Sciatic nerve (tissue), 2 donors: ENCODE measurements around the gene HCK. TPM values are rescaled to one million over a fixed set of nuclear protein-coding genes. Genes with fewer than 3 reads are reported as not detected.
"Not testable (repeated sequence)": the region's sequence is repeated elsewhere in the genome, so short reads cannot be mapped to it uniquely, and the experiment has no call there.

ENCODE experiments used
- ATAC-seq: fragments of 200-7000 bp; cut with Tn5 transposase; one replicate; pipeline ENCODE4 v1.9.1; 2020; ENCODE audit warnings: mild to moderate bottlenecking, moderate library complexity
- DNase-seq: peaks from one replicate; pipeline ENCODE4 v3.0.0-alpha.2; 2020; ENCODE audit warnings: low spot score
- intact Hi-C: fragments of 100-400 bp; cut with DNase I; formaldehyde crosslinking; loops from one replicate; pipeline ENCODE4 v1.14.2; 2022
- total RNA-seq: library from RNA; stranded (reverse); fragmentation: NEBNext Ultra II Directional; extraction: Animal tissue kit (Norgen Biotek cat#: 25700); gene quantifications from one replicate; pipeline ENCODE4 v1.2.1, GENCODE V29; 2021
- donor health status: DM: no; HTN: no; CAD: no.
- donor health status: DM: no; HTN: no; CAD: no.

Gene HCK
- total RNA-seq, 1 donor from 2014 or later = 24.0 TPM

DNA sequence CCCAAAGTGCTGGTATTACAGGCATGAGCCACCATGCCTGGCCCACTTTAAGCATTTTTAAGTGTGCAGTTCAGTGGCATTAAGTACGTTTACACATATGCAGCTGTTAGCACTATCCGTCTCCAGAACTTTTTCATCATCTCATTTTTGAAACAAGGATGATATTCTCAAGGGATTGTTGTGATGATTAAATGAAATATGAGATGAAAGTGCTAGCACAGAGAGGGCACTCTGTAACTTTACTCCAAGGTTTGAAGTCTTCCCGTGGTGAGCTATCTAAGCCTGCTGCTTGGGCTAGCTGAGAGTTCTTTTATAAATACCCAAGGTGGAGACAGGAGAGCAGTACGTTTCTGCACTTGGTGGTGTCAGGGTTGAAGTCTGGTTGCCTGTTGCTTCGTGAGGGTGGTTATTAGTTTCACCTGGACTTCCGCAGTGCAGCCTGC lies 64.1 kb downstream of the HCK start:
- ATAC-seq = no peak
- intact Hi-C loops = no loop called here
- no peak for DNase-seq

DNA sequence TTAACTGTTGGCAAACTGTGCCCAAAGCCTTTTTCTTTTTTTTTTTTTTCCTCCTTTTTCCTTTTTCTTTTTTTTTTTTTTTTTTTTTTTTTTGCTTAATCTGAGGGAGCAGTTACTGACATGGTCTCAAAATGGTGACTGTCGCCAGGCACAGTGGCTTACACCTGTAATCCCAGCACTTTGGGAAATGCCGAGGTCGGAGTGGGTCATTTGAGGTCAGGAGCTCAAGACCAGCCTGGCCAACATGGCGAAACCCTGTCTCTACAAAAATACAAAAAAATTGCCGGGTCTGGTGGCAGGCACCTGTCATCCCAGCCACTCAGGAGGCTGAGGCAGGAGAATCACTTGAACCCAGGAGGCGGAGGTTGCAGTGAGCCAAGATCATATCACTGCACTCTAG lies 64.8 kb downstream of the HCK start:
- ATAC-seq, intact Hi-C loops, DNase-seq: not testable (repeated sequence)

DNA sequence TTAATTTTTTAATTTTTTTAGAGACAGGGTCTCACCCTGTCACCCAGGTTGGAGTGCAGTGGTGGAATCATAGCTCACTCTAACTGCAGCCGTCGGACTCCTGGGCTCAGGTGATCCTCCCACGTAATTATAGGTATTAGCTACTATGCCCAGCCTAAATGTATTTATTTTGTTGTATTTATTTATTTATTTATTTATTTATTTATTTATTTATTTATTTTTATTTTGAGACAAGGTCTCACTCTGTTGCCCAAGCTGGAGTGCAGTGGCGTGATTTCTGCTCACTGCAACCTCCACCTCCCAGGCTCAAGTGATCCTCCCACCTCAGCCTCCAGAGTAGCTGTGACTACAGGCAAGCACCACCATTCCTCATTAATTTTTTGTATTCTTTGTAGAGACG lies 66.4 kb downstream of the HCK start:
- DNase-seq, ATAC-seq, intact Hi-C loops: not testable (repeated sequence)

DNA sequence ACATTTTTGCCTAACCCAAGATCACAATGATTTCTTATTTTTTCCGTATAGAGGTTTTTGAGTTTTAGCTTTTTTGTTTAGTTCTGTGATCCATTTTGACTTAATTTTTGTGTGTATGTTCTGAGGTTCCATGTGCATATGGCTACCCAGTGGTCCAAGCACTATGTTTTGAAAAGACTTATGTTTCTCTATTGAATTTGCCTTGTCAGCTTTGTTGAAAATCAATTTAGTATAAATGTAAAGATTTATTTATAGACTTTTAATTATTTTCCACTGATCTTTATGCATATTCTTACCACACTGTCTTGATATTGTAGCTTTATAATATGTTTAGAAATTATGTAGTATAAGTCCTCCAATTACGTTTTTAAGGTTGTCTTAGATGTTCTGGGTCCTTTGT lies 67.7 kb downstream of the HCK start:
- DNase-seq (no peak), ATAC-seq (no peak)
- intact Hi-C loops = no loop called here

DNA sequence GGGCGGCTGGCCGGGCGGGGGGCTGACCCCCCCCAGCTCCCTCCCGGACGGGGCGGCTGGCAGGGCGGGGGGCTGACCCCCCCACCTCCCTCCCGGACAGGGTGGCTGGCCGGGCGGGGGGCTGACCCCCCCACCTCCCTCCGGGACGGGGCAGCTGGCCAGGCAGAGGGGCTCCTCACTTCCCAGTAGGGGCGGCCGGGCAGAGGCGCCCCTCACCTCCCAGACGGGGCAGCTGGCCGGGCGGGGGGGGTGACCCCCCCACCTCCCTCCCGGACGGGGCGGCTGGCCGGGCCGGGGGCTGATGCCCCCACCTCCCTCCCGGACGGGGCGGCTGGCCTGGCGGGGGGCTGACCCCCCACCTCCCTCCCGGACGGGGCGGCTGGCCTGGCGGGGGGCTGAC lies 69.9 kb downstream of the HCK start:
- DNase-seq, intact Hi-C loops, ATAC-seq: not testable (repeated sequence)

DNA sequence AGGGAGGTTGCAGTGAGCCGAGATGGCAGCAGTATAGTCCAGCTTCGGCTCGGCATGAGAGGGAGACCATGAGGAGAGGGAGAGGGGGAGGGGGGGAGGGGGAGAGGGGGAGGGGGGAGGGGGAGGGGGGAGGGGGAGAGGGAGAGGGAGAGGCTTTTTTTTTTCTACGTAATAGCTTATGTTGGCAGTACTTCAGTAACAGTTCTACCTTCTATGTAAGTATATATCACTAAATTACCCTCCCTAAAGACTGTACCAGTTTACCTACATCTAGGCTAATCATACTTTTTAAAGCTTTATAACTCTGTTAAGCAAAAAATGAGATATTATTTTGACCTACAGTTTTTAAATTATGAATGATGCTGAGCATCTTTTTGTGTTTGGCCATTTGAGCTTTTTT lies 71.0 kb downstream of the HCK start:
- intact Hi-C loops = no loop called here
- no peak for DNase-seq
- ATAC-seq = no peak

DNA sequence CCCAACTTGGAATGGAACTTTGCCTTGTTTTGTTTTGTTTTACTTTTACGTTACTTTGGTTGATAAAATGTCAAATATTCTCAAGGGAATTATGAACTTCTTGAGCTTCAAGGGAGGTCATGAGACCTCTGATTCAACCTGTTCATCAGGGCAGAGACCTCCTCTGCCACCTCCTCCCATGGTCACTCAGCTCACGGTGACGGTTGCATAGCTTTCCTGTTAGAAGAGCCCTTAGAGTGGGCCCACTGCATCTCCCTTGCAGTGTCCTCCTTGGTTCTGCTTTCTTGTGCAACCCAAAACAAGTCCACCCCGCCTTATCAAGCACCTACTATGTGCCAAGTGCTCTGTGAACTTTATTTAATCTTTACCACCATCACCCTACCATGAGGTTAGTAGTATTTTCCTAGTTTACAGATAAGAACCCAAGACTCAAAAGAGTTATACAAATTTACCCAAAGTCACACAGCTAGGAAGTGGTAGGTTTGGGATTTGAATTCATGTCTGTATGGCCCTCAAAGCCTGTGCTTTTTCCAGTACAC lies 72.9 kb downstream of the HCK start:
- ATAC-seq (no peak), DNase-seq (no peak)
- intact Hi-C loops = no loop called here

DNA sequence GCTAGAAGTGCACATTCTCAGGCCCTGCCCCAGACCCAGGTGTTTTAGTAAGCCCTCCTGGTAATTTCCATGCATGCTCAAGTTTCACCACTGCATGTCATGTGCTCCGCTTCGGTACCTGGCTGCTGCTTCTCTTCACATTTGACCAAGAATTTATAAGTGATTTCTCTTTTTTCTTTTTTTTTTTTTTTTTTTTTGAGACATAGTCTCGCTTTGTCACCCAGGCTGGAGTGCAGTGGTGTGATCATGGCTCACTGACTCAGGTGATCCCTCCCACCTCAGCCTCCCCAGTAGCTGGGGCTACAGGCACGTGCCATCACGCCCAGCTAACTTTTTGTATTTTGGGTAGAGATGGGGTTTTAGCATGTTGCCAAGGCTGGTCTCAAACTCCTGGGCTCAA lies 73.5 kb downstream of the HCK start:
- no peak for ATAC-seq
- intact Hi-C loops = no loop called here
- DNase-seq = no peak

DNA sequence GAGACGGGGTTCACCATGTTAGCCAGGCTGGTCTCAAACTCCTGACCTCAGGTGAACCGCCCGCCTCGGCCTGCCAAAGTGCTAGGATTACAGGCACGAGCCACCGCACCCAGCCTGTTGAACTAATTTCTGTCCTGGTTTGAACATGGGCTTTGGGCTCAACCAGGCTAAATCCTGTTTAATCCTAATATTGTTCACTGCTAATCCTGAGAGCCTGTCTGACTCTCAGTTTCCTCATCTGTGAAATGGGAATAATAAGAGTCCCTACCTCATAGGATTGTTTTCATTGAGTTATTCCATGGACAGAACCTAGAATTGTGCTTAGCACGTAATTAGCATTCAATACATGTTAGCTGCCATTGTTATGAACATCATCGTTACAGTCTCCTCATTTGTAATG lies 74.9 kb downstream of the HCK start:
- no peak for DNase-seq
- intact Hi-C loops = no loop called here
- no peak for ATAC-seq

DNA sequence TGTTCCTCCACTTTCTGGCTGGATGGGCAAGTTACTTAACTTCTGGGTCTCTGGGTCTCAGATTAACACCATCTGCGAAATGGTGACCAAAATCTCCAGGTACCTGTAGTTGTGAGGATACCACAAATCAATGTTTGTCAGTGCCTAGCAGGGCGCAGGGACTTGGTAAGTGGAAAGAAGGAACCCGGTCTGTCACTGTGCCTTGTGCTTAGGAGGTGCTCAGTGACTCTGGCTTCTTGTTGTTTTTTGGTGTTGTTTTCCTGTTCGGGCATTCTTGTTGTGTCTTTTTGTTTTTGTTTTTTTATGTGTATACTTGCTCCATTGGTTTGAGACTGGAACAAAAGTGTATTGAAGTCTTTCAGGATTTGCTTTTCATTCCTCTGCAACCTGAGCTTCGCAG lies 75.3 kb downstream of the HCK start:
- DNase-seq = no peak
- intact Hi-C loops = no loop called here
- ATAC-seq = no peak

DNA sequence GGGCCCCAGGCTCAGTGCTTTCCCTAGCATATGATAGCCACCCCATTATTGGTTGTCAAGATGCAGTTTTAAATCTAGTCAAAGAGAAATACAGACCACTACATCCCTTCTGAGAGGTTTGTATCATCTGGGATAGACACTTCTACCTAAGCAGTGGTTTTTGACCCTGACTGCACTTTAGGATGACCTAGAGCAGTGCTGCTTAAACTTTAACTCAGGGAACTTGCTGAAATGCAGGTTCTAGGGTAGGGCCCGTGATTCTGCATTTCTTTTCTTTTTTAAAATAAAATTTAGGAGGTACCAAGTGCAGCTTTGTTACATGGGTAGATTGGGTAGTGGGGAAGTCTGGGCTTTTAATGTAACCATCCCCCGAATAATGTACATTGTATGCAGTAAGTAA lies 76.1 kb downstream of the HCK start:
- ATAC-seq (no peak), DNase-seq (no peak)
- intact Hi-C loops = no loop called here

DNA sequence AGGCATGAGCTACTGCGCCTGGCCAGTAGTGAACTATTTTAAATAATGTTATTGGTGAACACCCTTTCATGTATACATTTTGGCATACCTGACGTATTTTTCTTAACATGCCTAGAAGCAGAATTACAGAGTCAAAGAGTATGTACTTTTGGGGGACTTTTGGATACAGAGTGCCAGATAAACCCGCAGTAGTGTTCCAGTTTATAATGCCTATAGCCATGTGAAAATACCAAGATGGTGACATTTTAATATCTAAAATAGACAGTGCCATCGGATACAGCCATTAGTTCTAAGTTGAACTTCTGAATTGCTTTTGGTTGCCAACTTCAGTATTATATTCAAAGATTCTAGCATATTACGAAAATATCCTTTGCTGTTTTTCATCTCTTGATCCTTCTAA lies 77.8 kb downstream of the HCK start:
- intact Hi-C loops = no loop called here
- ATAC-seq (no peak), DNase-seq (no peak)

DNA sequence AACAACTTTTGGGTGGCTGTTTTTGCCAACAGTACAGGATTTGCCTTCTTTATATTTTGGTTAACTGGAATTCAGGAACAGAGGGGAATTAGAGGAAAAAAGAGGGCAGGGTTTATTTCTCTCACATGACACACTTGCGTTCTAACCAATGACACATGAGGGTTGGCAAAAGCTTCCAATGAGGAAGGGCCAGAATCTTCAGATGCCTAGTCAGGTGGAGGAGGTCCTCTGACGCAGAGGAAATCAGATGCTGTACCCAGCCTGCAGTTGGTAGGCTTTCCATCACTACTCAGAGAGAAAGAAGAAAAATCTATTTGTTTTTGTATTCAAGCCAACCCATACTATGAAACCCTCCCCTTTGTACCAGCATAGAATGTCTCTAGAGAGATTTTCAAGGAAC lies 78.3 kb downstream of the HCK start:
- DNase-seq (no peak), ATAC-seq (no peak)
- intact Hi-C loops = no loop called here

DNA sequence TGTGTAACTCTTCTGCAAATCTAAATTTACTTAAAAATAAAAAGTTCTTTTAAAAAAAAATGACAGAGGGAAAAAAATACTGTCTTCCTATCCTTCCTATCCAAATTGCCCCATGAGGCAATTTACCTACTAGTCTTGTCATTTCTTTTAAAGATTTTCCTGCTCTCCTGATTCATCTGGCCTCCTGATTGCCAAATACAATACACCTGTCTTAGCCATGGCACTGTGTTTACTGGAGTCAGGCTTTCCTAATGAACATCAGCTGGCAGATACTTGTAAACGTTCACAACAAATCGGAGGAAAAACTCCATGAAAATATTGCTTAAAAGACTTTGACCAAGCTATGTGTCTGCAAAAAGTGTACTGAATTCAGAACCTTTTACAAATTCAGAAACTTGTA lies 78.9 kb downstream of the HCK start:
- ATAC-seq = no peak
- intact Hi-C loops = no loop called here
- DNase-seq = no peak

DNA sequence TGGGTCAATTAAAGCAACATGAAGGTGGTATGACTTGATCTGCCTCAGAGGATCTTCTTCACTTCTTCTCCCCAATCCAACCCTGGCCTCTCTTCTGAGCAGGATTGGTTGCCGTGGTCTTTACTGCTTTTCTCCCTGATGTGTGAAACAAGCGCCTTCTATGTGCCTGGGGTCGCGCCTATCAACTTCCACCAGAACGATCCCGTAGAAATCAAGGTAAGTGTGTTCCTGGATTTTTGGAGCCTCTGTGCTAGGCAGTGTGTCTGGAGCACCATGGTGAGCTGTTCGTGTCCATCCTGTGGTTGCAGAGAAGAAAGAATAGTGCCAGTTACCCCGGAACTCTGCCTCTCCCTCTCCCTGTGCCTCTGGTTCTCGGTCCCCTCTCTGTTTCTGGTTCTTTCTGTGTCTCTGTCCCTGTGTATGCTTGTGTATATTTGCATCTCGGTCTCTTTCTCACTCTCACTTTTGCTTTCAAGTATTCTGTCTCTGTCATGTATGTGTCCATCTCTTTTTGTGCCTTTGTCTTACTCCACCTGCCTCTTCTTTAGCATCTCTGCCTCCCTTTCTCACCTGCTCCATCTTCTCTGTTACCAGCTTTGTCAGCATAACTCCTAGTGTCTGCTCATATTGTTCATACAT lies 81.0 kb downstream of the HCK start:
- ATAC-seq = no peak

DNA sequence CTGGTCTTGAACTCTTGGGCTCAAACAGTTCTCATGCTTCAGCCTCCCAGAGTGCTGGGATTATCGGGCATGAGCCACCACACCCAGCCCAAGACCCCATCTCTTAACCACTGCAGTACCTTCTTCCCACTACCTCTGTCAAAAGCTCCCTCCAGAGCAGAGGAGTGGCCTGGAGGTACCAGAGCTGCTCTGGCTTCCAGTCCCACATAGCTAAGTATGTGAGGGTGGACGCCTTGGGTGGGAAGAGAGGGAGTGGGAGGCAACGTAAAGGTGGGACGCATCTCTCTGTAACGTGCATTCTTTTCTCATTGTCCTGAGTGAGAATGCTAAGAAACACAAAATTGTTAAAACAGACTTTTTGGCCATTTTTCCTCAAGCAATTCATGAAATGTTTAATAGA lies 82.0 kb downstream of the HCK start:
- intact Hi-C loops = no loop called here
- ATAC-seq = no peak

More for the DNA sequence above, 81.0 kb downstream of the HCK start:
- DNase-seq = no peak
- intact Hi-C loops = no loop called here

DNA sequence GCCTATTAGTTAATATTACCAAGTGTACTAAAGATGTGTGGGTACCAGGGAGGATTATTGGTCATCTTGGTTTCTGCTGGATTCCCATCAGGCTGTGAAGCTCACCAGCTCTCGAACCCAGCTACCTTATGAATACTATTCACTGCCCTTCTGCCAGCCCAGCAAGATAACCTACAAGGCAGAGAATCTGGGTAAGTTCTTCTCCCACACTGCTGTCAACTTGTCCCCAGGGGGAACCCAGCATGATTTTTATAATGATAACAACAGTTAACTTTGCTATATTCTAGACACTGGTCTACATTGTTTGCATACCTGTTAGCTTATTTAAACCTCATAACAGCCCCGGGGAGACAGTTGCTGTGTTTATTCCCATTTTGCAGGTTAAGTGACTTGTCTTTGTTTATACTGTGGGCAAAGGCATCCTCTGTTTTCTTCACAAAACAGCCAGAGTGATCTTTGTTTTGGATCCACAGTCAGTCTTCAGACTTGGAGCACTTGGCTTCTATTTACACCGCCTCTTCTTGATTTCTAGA lies 84.0 kb downstream of the HCK start:
- no peak for DNase-seq
- intact Hi-C loops = no loop called here
- no peak for ATAC-seq

More for the DNA sequence above, 82.0 kb downstream of the HCK start:
- no peak for DNase-seq

DNA sequence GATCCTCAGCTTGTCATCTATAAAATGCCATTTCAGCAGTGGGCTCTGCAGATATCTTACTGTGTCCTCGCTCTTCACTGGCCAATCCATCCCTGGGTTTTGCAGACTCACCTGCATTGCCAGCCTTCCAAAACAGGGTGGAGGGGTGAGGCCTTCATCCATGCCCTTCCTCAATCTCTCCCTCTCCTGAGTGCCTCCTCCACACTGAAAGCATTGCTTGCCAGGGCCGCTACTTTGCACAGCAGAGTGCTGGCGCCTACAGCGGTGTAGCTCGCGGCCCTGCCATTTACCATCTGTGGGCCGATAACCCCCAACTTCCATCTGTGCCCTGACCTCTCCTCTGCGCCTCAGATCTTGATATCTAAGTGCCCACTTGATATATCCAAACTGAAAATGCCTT lies 86.9 kb downstream of the HCK start:
- DNase-seq (peak; percentile 7), ATAC-seq (no peak)
- intact Hi-C loops = no loop called here

DNA sequence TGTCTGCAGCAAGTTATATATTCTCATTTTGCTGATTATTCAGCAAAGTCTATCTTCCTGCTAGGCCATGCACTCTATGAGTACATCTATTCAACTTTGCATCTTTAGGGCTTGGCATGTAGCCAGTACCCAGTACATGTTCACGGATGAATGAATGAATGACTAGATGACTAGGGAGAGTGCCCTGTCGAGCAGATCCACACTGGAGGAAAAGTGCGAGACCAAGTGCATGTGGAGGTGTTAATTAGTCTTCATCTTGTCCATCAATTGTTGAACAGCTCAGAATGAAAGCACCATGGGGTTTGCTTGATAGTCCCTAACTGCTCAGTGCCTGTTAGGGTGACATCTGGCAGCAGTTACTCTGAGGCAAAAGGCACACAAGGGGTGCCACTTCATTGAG lies 87.9 kb downstream of the HCK start:
- intact Hi-C loops = no loop called here
- no peak for DNase-seq

DNA sequence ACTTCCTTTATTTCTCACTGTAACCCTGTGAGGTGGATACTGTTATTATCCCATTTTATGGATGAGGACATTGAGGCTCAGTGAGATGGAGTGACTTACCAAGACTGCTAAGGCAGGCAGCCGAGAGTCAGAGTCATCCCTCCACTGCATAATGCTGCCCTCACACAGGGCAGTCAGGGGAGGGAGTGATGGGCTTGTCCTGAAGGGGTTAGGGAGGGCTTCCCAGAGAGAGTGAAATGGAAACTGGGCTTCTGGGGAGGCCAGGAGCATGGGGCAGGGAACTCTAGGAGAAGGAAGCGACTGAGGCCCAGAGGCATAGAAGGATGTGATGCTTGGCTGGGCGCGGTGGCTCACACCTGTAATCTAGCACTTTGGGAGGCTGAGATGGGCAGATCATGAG lies 88.6 kb downstream of the HCK start:
- DNase-seq (peak; percentile 25), ATAC-seq (no peak)
- intact Hi-C loops = no loop called here

More for the DNA sequence above, 87.9 kb downstream of the HCK start:
- no peak for ATAC-seq

DNA sequence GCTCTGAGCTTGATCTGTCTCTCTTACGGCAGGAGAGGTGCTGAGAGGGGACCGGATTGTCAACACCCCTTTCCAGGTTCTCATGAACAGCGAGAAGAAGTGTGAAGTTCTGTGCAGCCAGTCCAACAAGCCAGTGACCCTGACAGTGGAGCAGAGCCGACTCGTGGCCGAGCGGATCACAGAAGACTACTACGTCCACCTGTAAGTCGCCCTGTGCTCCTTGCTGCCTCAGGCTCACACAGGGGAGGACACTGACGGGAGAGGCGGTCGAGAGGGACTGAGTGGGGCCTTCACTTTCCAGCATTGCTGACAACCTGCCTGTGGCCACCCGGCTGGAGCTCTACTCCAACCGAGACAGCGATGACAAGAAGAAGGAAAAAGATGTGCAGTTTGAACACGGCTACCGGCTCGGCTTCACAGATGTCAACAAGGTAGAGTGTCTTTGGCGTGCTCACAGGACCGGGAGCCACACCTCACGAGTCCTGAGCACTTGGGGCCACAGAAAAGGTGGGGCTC lies 89.5 kb downstream of the HCK start:
- DNase-seq (peak; percentile 25), ATAC-seq (no peak)
- intact Hi-C loops = no loop called here
